Measurements from ENCODE around the gene MBOAT1. TPM values are rescaled to one million over a fixed set of nuclear protein-coding genes. Genes with fewer than 3 reads are reported as not detected.

The MBOAT1 gene
- total RNA-seq, 1 donor from 2014 or later = 5.4 TPM

GRCh38 chr6:20069021-20069522 is 143.2 kb downstream of the MBOAT1 start:
- H3K4me3 ChIP-seq = no peak overlapping the region
- H3K27ac ChIP-seq = no peak overlapping the region
- no peaks in the 10 kb centered on the region for H3K4me1 ChIP-seq
- TF ChIP-seq CTCF (IDR thresholded peaks at IDR 0.05) = no peak
- H3K36me3 ChIP-seq = no peaks in the 10 kb centered on the region
- DNase-seq (ENCODE audit: low spot score in 2 of 2) = no peak
- no peaks in the 10 kb centered on the region for H3K9me3 ChIP-seq
- intact Hi-C loops (cut with DNase I) = no loop called here
- H3K27me3 ChIP-seq = no peaks in the 10 kb centered on the region

- Histone ChIP-seq H3K4me3 (no peak overlapping the region), H3K4me1 (no peaks in the 10 kb centered on the region), H3K9me3 (no peaks in the 10 kb centered on the region), H3K36me3 (no peaks in the 10 kb centered on the region), H3K27me3 (no peaks in the 10 kb centered on the region), H3K27ac (no peak overlapping the region)
- no peak for TF ChIP-seq CTCF (IDR thresholded peaks at IDR 0.05)
- intact Hi-C loops (cut with DNase I) = no loop called here
- DNase-seq (ENCODE audit: low spot score in 2 of 2) = no peak
Observed at GRCh38 chr6:20068421-20068988, 143.8 kb downstream of the MBOAT1 start.

GRCh38 chr6:20061952-20062351 is 150.3 kb downstream of the MBOAT1 start:
- Histone ChIP-seq H3K4me3 (no peak overlapping the region), H3K9me3 (no peaks in the 10 kb centered on the region)
- DNase-seq (ENCODE audit: low spot score in 2 of 2) = no peak

GRCh38 chr6:20060252-20060651 is 152.0 kb downstream of the MBOAT1 start:
- H3K36me3 ChIP-seq = no peaks in the 10 kb centered on the region
- no peaks in the 10 kb centered on the region for H3K9me3 ChIP-seq
- H3K27ac ChIP-seq = no peak overlapping the region
- no peak overlapping the region for H3K4me3 ChIP-seq
- no peak for DNase-seq (ENCODE audit: low spot score in 2 of 2)
- H3K27me3 ChIP-seq = no peaks in the 10 kb centered on the region
- intact Hi-C loops (cut with DNase I) = no loop called here
- TF ChIP-seq CTCF (IDR thresholded peaks at IDR 0.05) = no peak
- H3K4me1 ChIP-seq = no peaks in the 10 kb centered on the region

More at GRCh38 chr6:20061952-20062351, 150.3 kb downstream of the MBOAT1 start:
- no peaks in the 10 kb centered on the region for H3K36me3 ChIP-seq
- TF ChIP-seq CTCF (IDR thresholded peaks at IDR 0.05) = no peak
- no peak overlapping the region for H3K27ac ChIP-seq
- H3K4me1 ChIP-seq = no peaks in the 10 kb centered on the region
- intact Hi-C loops (cut with DNase I) = no loop called here
- no peaks in the 10 kb centered on the region for H3K27me3 ChIP-seq

GRCh38 chr6:20058912-20059311 is 153.4 kb downstream of the MBOAT1 start:
- no peak overlapping the region for H3K27ac ChIP-seq
- no peak overlapping the region for H3K4me3 ChIP-seq
- no peaks in the 10 kb centered on the region for H3K27me3 ChIP-seq
- H3K36me3 ChIP-seq = no peaks in the 10 kb centered on the region
- H3K9me3 ChIP-seq = no peaks in the 10 kb centered on the region
- no peak for TF ChIP-seq CTCF (IDR thresholded peaks at IDR 0.05)
- intact Hi-C loops (cut with DNase I) = loop anchor here (10.0 kb wide), 1 partner anchor 1534 kb away; no protein-coding TSS in a partner anchor
- no peaks in the 10 kb centered on the region for H3K4me1 ChIP-seq
- no peak for DNase-seq (ENCODE audit: low spot score in 2 of 2)
